Activated naive CD8-positive, alpha-beta T cell treated with anti-CD3 and anti-CD28 coated beads for 36 hours (primary cell): ENCODE measurements around the gene PECR. TPM values are rescaled to one million over a fixed set of nuclear protein-coding genes. Genes with fewer than 3 reads are reported as not detected.
A peak's percentile ranks its signal among the peaks of the same experiment; 100 is the strongest.

Experiments
- DNase-seq: peaks from one replicate; pipeline ENCODE4 v3.0.0; 2021
- H3K27ac Mint-ChIP-seq: one replicate; pipeline ENCODE4 v1.8.0; 2022; ENCODE audit warnings: mild to moderate bottlenecking, moderate library complexity, mixed read lengths
- H3K27me3 Mint-ChIP-seq: one replicate; pipeline ENCODE4 v1.8.0; 2022; ENCODE audit warnings: mild to moderate bottlenecking, mixed read lengths
- H3K36me3 Mint-ChIP-seq: one replicate; pipeline ENCODE4 v1.8.0; 2021; ENCODE audit warnings: mild to moderate bottlenecking, mixed read lengths
- H3K4me1 Mint-ChIP-seq: one replicate; pipeline ENCODE4 v1.8.0; 2021; ENCODE audit warnings: mixed read lengths
- H3K4me3 Mint-ChIP-seq: one replicate; pipeline ENCODE4 v1.8.0; 2022; ENCODE audit warnings: mild to moderate bottlenecking, moderate library complexity, mixed read lengths
- H3K9me3 Mint-ChIP-seq: one replicate; pipeline ENCODE4 v1.8.0; 2022; ENCODE audit warnings: mixed read lengths
- total RNA-seq, 2 experiments: library from RNA; stranded (reverse); gene quantifications; one replicate each; pipeline ENCODE4 v1.2.3, GENCODE V29; 2021

The PECR gene
- total RNA-seq, 2 experiments from 2014 or later = 15.3 to 16.2 TPM

DNA sequence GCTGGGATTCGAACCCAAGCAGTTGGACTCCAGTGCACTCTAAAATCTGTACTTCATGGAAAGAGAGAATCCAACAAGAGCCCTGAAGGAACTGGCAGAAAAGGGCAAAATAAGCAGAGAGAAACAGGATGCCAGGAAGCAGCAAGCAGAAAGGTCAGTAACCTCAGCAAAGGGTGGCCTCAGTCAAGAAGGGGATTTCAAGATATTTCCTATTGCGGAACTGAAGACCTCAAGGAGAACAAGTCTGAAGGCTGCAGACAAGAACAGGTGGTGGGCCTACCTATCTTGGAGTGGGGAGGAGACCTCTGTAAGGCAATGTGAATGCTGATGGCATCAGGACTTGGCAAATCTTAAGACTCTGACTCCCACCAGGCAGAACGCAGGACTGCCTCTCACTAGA lies 48.2 kb downstream of the PECR start:
- Mint-ChIP-seq H3K4me3 (no peak overlapping the region), H3K9me3 (no peaks in the 10 kb centered on the region), H3K4me1 (peaks cover 39% of the 10 kb centered on the region), H3K36me3 (peaks cover 11% of the 10 kb centered on the region), H3K27ac (no peak overlapping the region), H3K27me3 (no peaks in the 10 kb centered on the region)
- DNase-seq = no peak

DNA sequence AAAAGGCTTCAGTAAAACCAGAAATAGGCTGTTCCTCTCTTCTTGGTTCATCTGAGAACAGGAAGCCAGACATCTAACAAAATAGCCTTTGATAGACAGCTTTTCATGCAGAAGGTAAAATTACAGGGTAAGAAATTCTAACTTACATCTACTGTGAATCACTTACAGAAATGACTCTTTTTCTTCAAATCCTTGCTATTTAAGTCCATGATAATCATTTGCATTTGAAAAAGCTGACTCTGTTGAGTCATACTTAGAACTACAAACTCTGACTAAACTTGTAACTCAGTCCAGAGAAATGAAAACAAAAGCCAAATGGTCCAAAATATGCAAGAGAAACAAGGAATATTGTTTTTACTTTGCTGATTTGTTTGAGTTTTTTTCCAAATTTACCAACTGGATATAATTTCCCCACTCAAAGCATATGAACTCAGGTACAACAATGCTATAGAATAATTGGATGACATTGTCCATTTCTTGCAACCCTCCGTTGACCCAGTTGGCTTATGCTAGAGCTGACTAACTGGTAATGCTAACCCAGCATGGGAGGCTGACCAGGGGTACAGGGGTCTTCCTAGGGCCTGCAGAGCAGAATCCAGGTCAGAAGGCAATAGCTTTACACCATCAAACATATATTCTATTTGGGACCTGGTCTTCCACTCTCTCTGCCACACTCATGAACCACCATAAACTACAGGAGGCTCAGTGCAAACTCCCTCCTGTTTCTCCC lies 49.5 kb downstream of the PECR start:
- Mint-ChIP-seq H3K36me3 (peaks cover 11% of the 10 kb centered on the region), H3K9me3 (no peaks in the 10 kb centered on the region), H3K27me3 (no peaks in the 10 kb centered on the region), H3K4me3 (peak overlapping the region; percentile 52), H3K27ac (peak overlapping the region; percentile 89), H3K4me1 (peaks cover 39% of the 10 kb centered on the region)
- DNase-seq = no peak

DNA sequence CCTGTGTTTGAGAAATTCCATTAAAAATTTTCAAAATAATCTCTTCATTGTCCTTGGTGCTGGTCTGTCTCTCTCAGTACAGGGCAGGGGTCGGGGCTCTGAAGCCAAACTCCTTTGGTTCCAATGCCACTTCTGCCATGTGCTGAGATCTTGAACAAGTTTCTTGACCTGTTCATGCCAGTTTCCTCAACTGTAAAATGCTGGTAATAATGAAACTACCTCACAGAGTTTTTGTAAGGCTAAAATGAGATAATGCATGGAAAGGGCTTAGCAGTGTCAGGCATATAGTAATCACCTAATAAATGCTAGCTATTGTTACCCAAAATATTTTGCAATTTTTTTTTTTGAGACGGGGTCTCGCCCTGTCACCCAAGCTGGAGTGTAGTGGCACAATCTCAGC lies 51.4 kb downstream of the PECR start:
- H3K9me3 Mint-ChIP-seq = no peaks in the 10 kb centered on the region
- H3K4me3 Mint-ChIP-seq = no peak overlapping the region
- H3K27me3 Mint-ChIP-seq = no peaks in the 10 kb centered on the region
- H3K36me3 Mint-ChIP-seq = peaks cover 11% of the 10 kb centered on the region
- peaks cover 39% of the 10 kb centered on the region for H3K4me1 Mint-ChIP-seq
- no peak overlapping the region for H3K27ac Mint-ChIP-seq
- DNase-seq = no peak

DNA sequence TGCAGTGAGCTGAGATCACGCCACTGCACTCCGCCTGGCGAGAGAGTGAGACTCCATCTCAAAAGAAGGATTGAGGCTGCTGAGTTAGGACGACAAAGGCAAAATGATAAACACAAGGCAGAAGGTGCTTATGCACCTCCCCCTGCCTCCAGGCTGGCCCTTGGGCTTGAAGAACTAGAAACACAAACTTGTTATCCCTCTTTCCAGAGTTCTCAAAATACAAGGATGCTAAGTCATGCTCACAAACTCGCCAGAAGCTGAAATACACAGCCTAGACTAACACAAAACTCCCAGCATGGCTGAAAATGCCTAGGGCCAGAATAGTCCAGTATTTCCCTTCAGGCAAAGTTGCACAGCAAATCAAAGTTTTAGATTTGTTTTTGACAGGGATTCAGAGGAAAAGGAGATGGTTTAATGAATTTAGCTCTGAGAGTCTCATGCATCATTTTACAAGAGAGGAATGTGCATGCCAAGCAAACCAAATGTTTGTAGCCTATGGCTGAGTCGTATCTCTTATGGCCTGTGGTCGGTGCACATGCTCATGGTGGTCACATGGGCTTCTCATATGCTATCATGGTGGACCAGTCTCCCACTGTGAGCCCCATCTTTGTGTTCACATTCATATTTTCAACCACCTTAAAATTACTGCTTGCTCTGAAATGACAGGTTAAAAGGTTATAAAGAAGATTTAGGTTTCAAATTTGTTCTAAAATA lies 52.0 kb downstream of the PECR start:
- no peak overlapping the region for H3K4me3 Mint-ChIP-seq
- DNase-seq = peak; percentile 14
- H3K36me3 Mint-ChIP-seq = peaks cover 11% of the 10 kb centered on the region
- no peaks in the 10 kb centered on the region for H3K9me3 Mint-ChIP-seq
- no peak overlapping the region for H3K27ac Mint-ChIP-seq
- peaks cover 38% of the 10 kb centered on the region for H3K4me1 Mint-ChIP-seq
- no peaks in the 10 kb centered on the region for H3K27me3 Mint-ChIP-seq

DNA sequence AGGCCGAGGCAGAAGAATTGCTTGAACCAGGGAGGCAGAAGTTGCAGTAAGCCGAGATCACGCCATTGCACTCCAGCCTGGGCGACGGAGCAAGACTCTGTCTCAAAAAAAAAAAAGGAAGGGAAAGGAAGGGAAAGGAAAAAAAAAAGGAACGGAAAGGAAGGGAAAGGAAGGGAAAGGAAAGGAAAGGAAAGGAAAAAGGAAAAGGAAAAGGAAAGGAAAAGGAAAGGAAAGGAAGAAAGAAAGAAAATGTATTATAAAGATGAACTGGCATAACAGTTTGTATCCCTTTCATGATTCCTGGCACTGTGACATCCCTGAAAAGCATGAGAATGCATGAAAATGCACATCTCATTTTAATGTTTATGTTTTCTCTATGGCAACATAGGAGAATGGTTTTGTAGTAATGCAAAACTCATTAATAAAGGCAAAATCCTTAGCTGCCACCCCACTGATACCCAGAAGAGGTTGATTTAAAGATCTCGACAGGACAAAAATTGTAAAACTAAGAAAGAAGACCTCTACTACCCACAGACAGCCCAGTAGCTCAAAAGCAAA lies 56.8 kb downstream of the PECR start:
- H3K36me3 Mint-ChIP-seq = peaks cover 6% of the 10 kb centered on the region
- DNase-seq = no peak
- H3K27ac Mint-ChIP-seq = no peak overlapping the region
- no peaks in the 10 kb centered on the region for H3K27me3 Mint-ChIP-seq
- H3K4me3 Mint-ChIP-seq = no peak overlapping the region
- peaks cover under 1% of the 10 kb centered on the region for H3K4me1 Mint-ChIP-seq
- no peaks in the 10 kb centered on the region for H3K9me3 Mint-ChIP-seq

DNA sequence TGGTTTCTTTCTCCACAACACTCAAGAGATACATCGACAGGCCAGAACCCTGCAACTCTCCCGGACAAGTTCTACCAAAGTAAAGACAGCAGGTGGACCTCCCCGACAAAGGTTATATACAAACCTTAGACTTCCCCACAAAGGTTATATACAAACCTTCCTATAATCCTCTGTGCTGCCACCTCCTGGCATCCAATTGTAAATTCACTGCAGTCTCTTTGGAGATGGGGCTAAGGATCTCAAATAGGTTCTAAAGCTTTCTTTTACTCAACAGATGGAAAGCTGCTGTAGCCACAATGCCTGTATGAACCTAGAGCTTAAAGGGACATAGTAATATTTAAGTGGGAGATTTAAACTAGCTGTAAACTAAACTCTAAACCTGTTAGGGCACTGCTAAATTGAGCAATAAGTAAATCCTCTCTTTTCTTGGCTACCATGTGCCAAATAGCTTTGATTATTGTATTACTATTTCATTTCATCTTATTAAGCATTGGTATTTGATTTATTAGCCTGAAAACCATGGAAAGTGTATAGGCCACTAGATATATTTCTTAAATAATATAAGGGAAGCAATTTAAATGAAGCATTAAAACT lies 58.5 kb downstream of the PECR start:
- Mint-ChIP-seq H3K27me3 (no peaks in the 10 kb centered on the region), H3K4me3 (no peak overlapping the region), H3K27ac (no peak overlapping the region), H3K9me3 (peaks cover 1% of the 10 kb centered on the region), H3K4me1 (no peaks in the 10 kb centered on the region), H3K36me3 (peaks cover 5% of the 10 kb centered on the region)
- peak; percentile 22 for DNase-seq

DNA sequence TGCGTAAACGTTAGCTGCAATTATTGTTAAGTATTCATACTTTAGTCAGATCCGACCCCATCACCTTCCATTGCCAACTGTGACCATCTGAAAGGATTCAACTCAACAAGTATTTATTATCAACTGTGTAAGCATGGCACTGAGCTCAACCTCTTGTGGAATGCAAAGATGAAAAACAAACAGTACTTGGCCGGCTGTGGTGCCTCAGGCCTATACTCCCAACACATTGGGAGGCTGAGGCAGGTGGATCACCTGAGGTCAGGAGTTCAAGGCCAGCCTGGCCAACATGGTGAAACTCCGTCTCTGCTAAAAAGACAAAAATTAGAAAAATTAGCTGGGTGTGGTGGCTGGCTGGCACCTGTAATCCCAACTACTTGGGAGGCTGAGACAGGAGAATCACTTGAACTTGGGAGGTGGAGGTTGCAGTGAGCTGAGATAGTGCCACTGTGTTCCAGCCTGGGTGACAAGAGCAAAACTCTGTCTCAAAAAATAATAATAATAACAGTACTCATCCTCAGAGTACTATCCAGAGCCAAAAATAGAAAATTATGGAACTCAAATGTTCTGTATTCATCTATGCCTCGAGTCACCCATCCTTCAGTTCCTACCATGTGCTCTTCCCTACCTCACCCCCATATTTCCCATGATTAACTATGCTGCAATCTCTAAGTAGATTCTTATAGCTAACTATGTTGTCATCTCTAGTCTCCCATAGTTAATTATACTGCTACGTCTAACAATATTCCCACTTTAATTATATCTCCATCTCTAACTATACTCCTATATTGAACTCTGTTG lies 59.6 kb downstream of the PECR start:
- Mint-ChIP-seq H3K4me1 (peaks cover 8% of the 10 kb centered on the region), H3K9me3 (peaks cover 2% of the 10 kb centered on the region), H3K4me3 (no peak overlapping the region), H3K27ac (no peak overlapping the region), H3K36me3 (peaks cover 5% of the 10 kb centered on the region), H3K27me3 (no peaks in the 10 kb centered on the region)
- no peak for DNase-seq

DNA sequence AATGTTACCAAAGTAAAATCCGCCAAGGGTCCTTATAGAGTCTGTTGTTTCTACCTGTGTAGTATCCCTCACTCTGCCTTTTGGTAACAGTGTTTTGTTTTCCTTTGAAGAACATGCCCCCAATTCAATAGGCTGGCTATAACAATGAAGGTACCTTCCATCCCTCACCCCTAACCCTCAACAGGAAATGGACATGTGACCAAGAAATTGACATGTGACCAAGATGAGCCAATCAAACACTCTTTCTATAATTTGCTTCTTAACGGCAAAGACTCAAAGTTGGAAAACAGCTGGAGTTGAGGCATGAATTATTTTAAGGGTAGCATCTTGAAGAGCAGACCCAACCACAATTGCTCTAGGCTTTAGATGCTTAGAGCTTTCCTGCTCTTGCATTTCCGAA lies 62.9 kb downstream of the PECR start:
- H3K4me3 Mint-ChIP-seq = no peak overlapping the region
- DNase-seq = no peak
- H3K36me3 Mint-ChIP-seq = peaks cover 10% of the 10 kb centered on the region
- H3K27me3 Mint-ChIP-seq = no peaks in the 10 kb centered on the region
- no peak overlapping the region for H3K27ac Mint-ChIP-seq
- peaks cover 2% of the 10 kb centered on the region for H3K9me3 Mint-ChIP-seq
- H3K4me1 Mint-ChIP-seq = peaks cover 32% of the 10 kb centered on the region

DNA sequence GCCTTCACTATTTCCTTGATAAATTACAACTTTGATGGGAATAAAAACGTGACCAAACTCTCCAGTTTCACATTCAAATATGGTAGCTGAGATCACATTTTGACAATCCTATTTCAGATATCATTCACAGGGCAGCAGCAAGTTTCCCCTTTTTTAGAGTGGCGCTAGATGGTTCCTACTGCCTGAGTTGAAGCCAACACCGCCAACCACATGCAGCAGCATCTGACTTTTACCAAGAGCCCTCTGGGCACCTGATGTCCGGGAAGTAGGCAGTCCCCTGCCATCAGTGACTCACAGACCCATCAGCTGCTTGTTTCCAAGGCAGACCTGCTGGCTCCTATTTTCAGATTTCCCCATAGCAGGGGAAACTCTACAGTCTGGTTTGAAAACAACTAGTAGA lies 64.2 kb downstream of the PECR start:
- Mint-ChIP-seq H3K4me1 (peaks cover 41% of the 10 kb centered on the region), H3K27me3 (no peaks in the 10 kb centered on the region), H3K9me3 (peaks cover 2% of the 10 kb centered on the region), H3K27ac (peak overlapping the region; percentile 66), H3K36me3 (peaks cover 10% of the 10 kb centered on the region), H3K4me3 (no peak overlapping the region)
- DNase-seq = peak; percentile 42

DNA sequence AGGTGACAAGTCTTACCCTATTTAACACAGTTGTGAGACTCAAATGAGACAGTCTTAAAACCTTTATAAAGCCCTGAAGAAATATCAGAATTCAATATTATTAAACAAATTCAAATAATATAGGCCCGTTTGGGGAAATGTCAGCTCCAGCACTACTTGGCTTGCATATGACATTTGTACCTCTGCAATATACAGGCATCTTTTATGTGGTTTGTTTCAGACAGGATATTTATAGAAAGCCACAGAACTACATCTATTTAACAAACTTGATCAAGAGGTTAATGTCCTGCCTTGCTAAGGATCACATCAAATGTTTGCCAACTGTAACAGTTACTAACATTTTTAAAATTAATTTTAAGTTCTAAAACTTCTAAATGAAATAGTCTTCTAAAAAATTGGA lies 65.0 kb downstream of the PECR start:
- Mint-ChIP-seq H3K36me3 (peaks cover 10% of the 10 kb centered on the region), H3K4me3 (peak overlapping the region; percentile 37), H3K9me3 (peaks cover 2% of the 10 kb centered on the region), H3K27ac (peak overlapping the region; percentile 87), H3K27me3 (no peaks in the 10 kb centered on the region), H3K4me1 (peaks cover 46% of the 10 kb centered on the region)
- DNase-seq = no peak

DNA sequence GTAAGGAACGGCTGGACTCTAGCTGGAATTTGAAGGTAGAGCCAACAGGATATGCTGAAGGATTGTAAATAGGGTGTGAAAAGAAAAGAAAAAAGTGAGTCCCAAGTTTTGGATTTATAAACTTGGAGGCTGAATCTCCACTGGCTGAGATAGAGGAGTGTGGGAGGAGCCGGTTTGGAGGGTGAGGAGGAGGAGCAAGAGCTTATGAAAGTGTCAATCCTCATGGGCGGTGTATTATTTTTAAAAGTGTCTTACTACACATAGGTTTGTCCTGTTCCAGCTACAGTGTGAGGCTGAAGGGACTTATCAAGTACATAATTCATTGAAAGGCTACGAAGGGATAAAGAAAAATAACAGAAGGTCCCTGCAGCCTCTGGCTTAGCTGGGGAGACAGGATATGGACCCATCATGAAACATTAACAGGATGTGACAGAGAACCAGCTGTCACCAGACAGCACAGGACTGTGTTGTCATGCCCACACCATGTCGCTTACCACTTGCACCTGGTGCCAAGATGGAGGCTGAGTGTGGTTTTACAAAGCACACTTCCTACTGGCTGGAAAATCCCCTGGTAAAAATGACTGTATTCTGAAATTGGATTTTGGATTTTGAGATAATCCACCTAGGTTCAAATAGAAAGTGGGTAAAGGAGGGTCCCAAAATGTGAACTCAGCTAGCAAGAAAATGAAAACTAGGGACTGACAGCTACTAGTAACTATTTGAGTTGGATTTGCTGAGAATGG lies 65.7 kb downstream of the PECR start:
- H3K27ac Mint-ChIP-seq = peak overlapping the region; percentile 87
- no peaks in the 10 kb centered on the region for H3K27me3 Mint-ChIP-seq
- H3K4me1 Mint-ChIP-seq = peaks cover 49% of the 10 kb centered on the region
- H3K36me3 Mint-ChIP-seq = peaks cover 10% of the 10 kb centered on the region
- peak overlapping the region; percentile 37 for H3K4me3 Mint-ChIP-seq
- DNase-seq = peak; percentile 63
- H3K9me3 Mint-ChIP-seq = peaks cover 2% of the 10 kb centered on the region

DNA sequence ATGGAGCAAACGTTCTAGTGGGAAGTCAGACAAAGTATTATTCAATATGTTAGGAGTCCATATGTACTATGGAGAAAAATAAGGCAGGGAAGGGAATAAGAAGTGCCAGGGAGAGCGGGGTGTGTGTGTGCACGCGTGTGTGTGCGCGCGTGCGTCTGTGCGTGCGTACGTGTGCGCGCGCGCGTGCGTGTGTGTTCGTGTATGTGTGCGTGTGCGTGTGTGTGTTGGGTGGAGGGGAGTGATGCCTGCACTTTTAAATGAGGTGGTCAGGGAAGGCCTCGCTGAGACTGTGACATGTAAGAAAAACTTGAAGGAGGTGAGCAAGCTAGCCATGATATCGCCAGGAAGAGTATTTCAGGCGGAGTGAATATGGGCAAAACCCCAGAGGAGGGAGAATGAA lies 66.6 kb downstream of the PECR start:
- no peak for DNase-seq
- H3K4me3 Mint-ChIP-seq = no peak overlapping the region
- peaks cover 10% of the 10 kb centered on the region for H3K36me3 Mint-ChIP-seq
- peaks cover 2% of the 10 kb centered on the region for H3K9me3 Mint-ChIP-seq
- H3K27ac Mint-ChIP-seq = peak overlapping the region; percentile 87
- H3K27me3 Mint-ChIP-seq = no peaks in the 10 kb centered on the region
- H3K4me1 Mint-ChIP-seq = peaks cover 49% of the 10 kb centered on the region

DNA sequence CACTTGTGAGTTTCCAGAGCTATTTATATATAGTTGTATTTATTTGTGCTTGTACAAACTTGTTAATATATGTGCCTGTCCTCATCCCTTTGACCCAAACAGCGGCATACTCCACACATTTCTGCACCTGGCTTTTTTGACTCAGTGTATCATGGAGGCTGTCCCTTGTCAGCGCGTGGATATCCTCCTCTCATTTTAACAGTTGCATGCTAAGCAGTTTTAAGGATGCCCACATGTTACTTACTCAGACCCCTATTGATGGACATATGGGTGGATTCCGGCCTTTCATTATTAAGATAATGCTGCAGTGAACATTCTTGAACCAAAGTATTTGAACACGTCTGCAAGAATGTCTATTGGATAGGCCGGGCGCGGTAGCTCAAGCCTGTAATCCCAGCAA lies 67.6 kb downstream of the PECR start:
- no peak for DNase-seq
- Mint-ChIP-seq H3K9me3 (peaks cover 2% of the 10 kb centered on the region), H3K36me3 (peaks cover 12% of the 10 kb centered on the region), H3K27ac (peak overlapping the region; percentile 12), H3K4me3 (peak overlapping the region; percentile 12), H3K4me1 (peaks cover 49% of the 10 kb centered on the region), H3K27me3 (no peaks in the 10 kb centered on the region)
